ENCODE data around the gene MPIG6B. TPM values are rescaled to one million over a fixed set of nuclear protein-coding genes. Genes with fewer than 3 reads are reported as not detected.

MPIG6B gene
- total RNA-seq, 4 donors from 2014 or later, result not detected

GRCh38 chr6:31710523-31711219, 12.5 kb upstream of the MPIG6B start:
- peaks cover 0 to 7% (median 0%) of the 10 kb centered on the region in 4 donors for H3K4me1 ChIP-seq
- no peak for DNase-seq (ENCODE audit: low spot score in 2 of 2)
- H3K27ac ChIP-seq, result no peak overlapping the region
- WGBS, 2 donors, result 69 to 72% methylated on average over 5 of the region's 5 CpGs
- no peaks in the 10 kb centered on the region for H3K27me3 ChIP-seq
- TF ChIP-seq POLR2A (IDR thresholded peaks at IDR 0.05) (no peak), CTCF (IDR thresholded peaks at IDR 0.05) (no peak), EP300 (IDR thresholded peaks at IDR 0.05) (no peak)
- no peaks in the 10 kb centered on the region for H3K9me3 ChIP-seq
- H3K36me3 ChIP-seq, result no peaks in the 10 kb centered on the region
- H3K4me3 ChIP-seq, result no peak overlapping the region

DNA sequence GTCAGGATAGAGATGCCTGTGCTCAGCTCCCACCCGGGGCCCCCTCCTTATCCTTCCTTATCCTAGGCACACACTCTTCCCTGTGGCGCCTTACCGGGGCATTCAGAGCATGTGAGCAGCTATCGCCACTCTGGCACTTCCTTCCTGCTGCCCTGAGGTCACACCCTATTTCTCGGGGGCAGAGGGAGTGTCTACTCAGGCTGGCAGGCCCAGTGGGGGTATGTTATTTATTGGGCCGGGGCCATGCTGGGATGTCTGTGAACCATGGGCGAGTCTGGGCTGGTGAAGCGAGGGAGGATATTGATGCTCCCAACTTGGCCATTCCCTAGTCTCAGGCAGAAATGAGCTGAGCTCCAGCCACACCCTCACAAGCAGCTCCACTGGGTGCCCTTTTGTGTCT, 11.9 kb upstream of the MPIG6B start:
- TF ChIP-seq EP300 (IDR thresholded peaks at IDR 0.05) (no peak), CTCF (IDR thresholded peaks at IDR 0.05) (no peak), POLR2A (IDR thresholded peaks at IDR 0.05) (no peak)
- H3K9me3 ChIP-seq, result no peaks in the 10 kb centered on the region
- WGBS, 2 donors, result 56 to 59% methylated on average over 8 of the region's 8 CpGs
- peaks cover 0 to 7% (median 0%) of the 10 kb centered on the region in 4 donors for H3K4me1 ChIP-seq
- no peak overlapping the region for H3K27ac ChIP-seq
- no peaks in the 10 kb centered on the region for H3K27me3 ChIP-seq
- DNase-seq (ENCODE audit: low spot score in 2 of 2), result no peak
- H3K36me3 ChIP-seq, result no peaks in the 10 kb centered on the region
- no peak overlapping the region for H3K4me3 ChIP-seq

GRCh38 chr6:31712296-31712695, 10.9 kb upstream of the MPIG6B start:
- Histone ChIP-seq H3K36me3 (no peaks in the 10 kb centered on the region), H3K4me3 (no peak overlapping the region), H3K27ac (no peak overlapping the region), H3K4me1 (peaks cover 0 to 7% (median 0%) of the 10 kb centered on the region in 4 donors), H3K27me3 (no peaks in the 10 kb centered on the region), H3K9me3 (no peaks in the 10 kb centered on the region)
- TF ChIP-seq CTCF (IDR thresholded peaks at IDR 0.05) (no peak), EP300 (IDR thresholded peaks at IDR 0.05) (no peak), POLR2A (IDR thresholded peaks at IDR 0.05) (no peak)
- DNase-seq (ENCODE audit: low spot score in 2 of 2), result no peak
- 79% methylated on average over 8 of the region's 8 CpGs for WGBS, 2 donors

DNA sequence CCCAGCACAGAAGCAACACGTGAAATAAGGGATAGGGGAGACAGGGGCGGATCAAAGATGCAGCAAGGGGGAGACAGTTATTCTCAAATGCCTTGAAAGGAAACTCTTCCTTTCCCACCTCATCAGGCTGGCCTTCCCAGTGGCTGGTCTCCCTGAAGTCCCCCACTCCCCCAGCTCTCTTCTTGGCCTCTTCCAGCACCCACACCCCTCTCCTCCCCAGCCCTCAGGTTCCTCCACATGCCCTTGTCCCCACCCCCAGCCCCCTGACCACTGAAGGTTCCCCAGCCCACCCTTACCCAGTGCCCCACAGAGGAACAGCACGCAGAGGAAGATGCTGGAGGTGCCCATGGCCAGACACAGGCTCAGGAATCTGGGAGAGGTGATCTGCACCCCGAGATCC, 9.7 kb upstream of the MPIG6B start:
- no peaks in the 10 kb centered on the region for H3K9me3 ChIP-seq
- 51 to 53% methylated on average over 4 of the region's 4 CpGs for WGBS, 2 donors
- H3K27ac ChIP-seq, result no peak overlapping the region
- no peak for DNase-seq (ENCODE audit: low spot score in 2 of 2)
- H3K27me3 ChIP-seq, result no peaks in the 10 kb centered on the region
- no peak overlapping the region for H3K4me3 ChIP-seq
- H3K4me1 ChIP-seq, result peaks cover 0 to 7% (median 0%) of the 10 kb centered on the region in 4 donors
- H3K36me3 ChIP-seq, result no peaks in the 10 kb centered on the region
- TF ChIP-seq EP300 (IDR thresholded peaks at IDR 0.05), result no peak
- no peak for TF ChIP-seq POLR2A (IDR thresholded peaks at IDR 0.05)
- TF ChIP-seq CTCF (IDR thresholded peaks at IDR 0.05), result no peak

DNA sequence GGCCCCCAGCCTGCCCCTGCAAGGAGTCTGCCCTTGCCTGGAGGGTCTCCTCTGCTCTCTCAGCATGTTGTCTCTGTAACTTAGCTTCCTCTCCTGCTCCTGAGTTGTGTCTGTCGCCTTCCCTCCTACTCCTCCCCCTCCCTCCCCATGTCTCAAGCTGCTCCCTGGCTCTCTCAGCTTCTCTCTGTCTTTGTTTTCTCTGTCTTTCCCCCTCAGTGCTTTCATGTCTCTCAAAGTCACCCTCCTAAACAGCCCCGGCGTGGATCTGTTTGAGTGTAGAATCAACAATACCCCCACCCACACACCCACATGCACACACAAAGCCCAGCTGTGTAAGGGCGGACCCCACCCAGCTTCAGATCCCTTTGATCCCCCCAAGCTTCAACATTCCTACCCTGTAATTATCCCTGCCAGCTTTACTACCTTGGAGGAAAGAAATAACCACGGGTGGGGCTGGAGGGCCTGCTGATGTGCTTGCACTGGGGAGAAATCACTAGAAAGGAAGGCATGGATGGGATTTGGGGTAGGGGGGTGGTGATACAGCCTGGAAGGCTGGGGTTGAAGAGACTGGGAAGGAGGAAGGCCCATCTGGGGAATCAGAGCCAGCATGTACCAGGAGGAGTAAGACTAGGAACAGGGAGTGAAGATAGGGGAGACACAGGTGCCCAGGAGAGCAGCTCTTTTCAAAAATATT, 9.0 kb upstream of the MPIG6B start:
- no peak for TF ChIP-seq POLR2A (IDR thresholded peaks at IDR 0.05)
- TF ChIP-seq EP300 (IDR thresholded peaks at IDR 0.05), result no peak
- TF ChIP-seq CTCF (IDR thresholded peaks at IDR 0.05), result no peak
- H3K27ac ChIP-seq, result no peak overlapping the region

More for the DNA sequence above, 9.0 kb upstream of the MPIG6B start:
- Histone ChIP-seq H3K36me3 (no peaks in the 10 kb centered on the region), H3K9me3 (no peaks in the 10 kb centered on the region), H3K27me3 (no peaks in the 10 kb centered on the region), H3K4me1 (peaks cover 0 to 7% (median 0%) of the 10 kb centered on the region in 4 donors), H3K4me3 (no peak overlapping the region)
- no peak for DNase-seq (ENCODE audit: low spot score in 2 of 2)
- 22 to 28% methylated on average over 5 of the region's 5 CpGs for WGBS, 2 donors

Data from tibial nerve (tissue), 4 donors.